Astrocyte (in vitro differentiated cells and primary cell): ENCODE data around the gene ZMIZ1. TPM values are rescaled to one million over a fixed set of nuclear protein-coding genes. Genes with fewer than 3 reads are reported as not detected.
A peak's percentile ranks its signal among the peaks of the same experiment; 100 is the strongest.

Experiments used
- DNase-seq: peaks from one replicate; pipeline ENCODE4 v3.0.0-alpha.2; 2010; ENCODE audit warnings: low read depth
- FAIRE-seq: peaks from 2 replicates; lab custom pipeline; 2011; peaks lifted over from hg19 to GRCh38; lab: Jason Lieb, UNC
- H2AFZ ChIP-seq: 2 replicates; pipeline ENCODE4 v1.6.0; 2012; ENCODE audit warnings: low read depth, low read length, inconsistent platforms
- H3K27ac ChIP-seq: 2 replicates; pipeline ENCODE4 v1.5.1; 2011; ENCODE audit warnings: low read depth, low read length, inconsistent platforms
- H3K27me3 ChIP-seq: 2 replicates; pipeline ENCODE4 v1.6.0; 2011; ENCODE audit warnings: low read length, inconsistent platforms; ENCODE audit not compliant: insufficient read depth
- H3K36me3 ChIP-seq: 2 replicates; pipeline ENCODE4 v1.5.1; 2011; ENCODE audit warnings: low read length, inconsistent platforms; ENCODE audit not compliant: insufficient read depth
- H3K4me1 ChIP-seq: 2 replicates; pipeline ENCODE4 v1.5.1; 2011; ENCODE audit warnings: low read length, inconsistent platforms; ENCODE audit not compliant: insufficient read depth
- H3K4me2 ChIP-seq: 2 replicates; pipeline ENCODE4 v1.6.0; 2012; ENCODE audit warnings: low read length, inconsistent platforms
- H3K4me3 ChIP-seq: 2 replicates; pipeline ENCODE4 v1.5.1; 2011; ENCODE audit warnings: low read depth, mild to moderate bottlenecking, low read length, inconsistent platforms; ENCODE audit not compliant: insufficient read depth
- H3K79me2 ChIP-seq: 2 replicates; pipeline ENCODE4 v1.6.0; 2012; ENCODE audit warnings: mild to moderate bottlenecking, low read length, inconsistent platforms; ENCODE audit not compliant: insufficient read depth
- H3K9ac ChIP-seq: 2 replicates; pipeline ENCODE4 v1.6.0; 2012; ENCODE audit warnings: mild to moderate bottlenecking, low read length, inconsistent platforms
- H3K9me3 ChIP-seq: 2 replicates; pipeline ENCODE4 v1.5.1; 2012; ENCODE audit warnings: low read depth, mild to moderate bottlenecking, low read length, inconsistent platforms; ENCODE audit not compliant: insufficient read depth
- H4K20me1 ChIP-seq: 2 replicates; pipeline ENCODE4 v1.6.0; 2012; ENCODE audit warnings: low read length, inconsistent platforms; ENCODE audit not compliant: insufficient read depth
- H3K27ac Mint-ChIP-seq: one replicate; pipeline ENCODE4 v1.8.0; 2021; ENCODE audit warnings: mild to moderate bottlenecking, mixed read lengths; ENCODE audit not compliant: unreplicated experiment
- H3K27me3 Mint-ChIP-seq: one replicate; pipeline ENCODE4 v1.8.0; 2021; ENCODE audit warnings: low read depth, mixed read lengths; ENCODE audit not compliant: unreplicated experiment
- H3K36me3 Mint-ChIP-seq: one replicate; pipeline ENCODE4 v1.8.0; 2021; ENCODE audit warnings: low read depth, mixed read lengths; ENCODE audit not compliant: unreplicated experiment
- H3K4me1 Mint-ChIP-seq: one replicate; pipeline ENCODE4 v1.8.0; 2021; ENCODE audit warnings: low read depth, mixed read lengths; ENCODE audit not compliant: unreplicated experiment
- H3K4me3 Mint-ChIP-seq: one replicate; pipeline ENCODE4 v1.8.0; 2021; ENCODE audit warnings: mild to moderate bottlenecking, moderate library complexity, mixed read lengths; ENCODE audit not compliant: unreplicated experiment
- H3K9me3 Mint-ChIP-seq: one replicate; pipeline ENCODE4 v1.8.0; 2021; ENCODE audit warnings: mild to moderate bottlenecking, mixed read lengths; ENCODE audit not compliant: unreplicated experiment
- CTCF ChIP-seq: IDR thresholded peaks from 2 replicates; pipeline ENCODE4 v1.5.1; 2011; ENCODE audit warnings: low read depth, mild to moderate bottlenecking, inconsistent platforms, low read length, moderate library complexity; ENCODE audit not compliant: insufficient read depth
- EZH2 ChIP-seq: IDR thresholded peaks from 2 replicates; pipeline ENCODE4 v1.6.1; 2012; ENCODE audit warnings: mild to moderate bottlenecking, low read length, inconsistent platforms; ENCODE audit not compliant: insufficient read depth
- total RNA-seq: library from RNA; stranded (reverse); gene quantifications from 2 replicates; pipeline ENCODE4 v1.2.1, GENCODE V29; 2021

ZMIZ1 gene
- total RNA-seq, 1 donor from 2014 or later = 45.5 TPM

GRCh38 chr10:79144351-79145173 lies 75.8 kb downstream of the ZMIZ1 start:
- Histone ChIP-seq H3K4me1 (peaks cover 79% of the 10 kb centered on the region), H3K36me3 (peaks cover 12% of the 10 kb centered on the region), H3K79me2 (peaks cover 92% of the 10 kb centered on the region), H3K9me3 (no peaks in the 10 kb centered on the region), H2AFZ (no peak overlapping the region), H3K4me3 (no peak overlapping the region), H3K9ac (peak overlapping the region; percentile 75), H3K4me2 (peak overlapping the region; percentile 76), H3K27ac (peak overlapping the region; percentile 70), H3K27me3 (no peaks in the 10 kb centered on the region), H4K20me1 (peaks cover 11% of the 10 kb centered on the region)
- FAIRE-seq = no peak
- peak overlapping the region; percentile 54 for H3K27ac Mint-ChIP-seq
- no peak overlapping the region for H3K4me3 Mint-ChIP-seq
- no peaks in the 10 kb centered on the region for H3K27me3 Mint-ChIP-seq
- DNase-seq = peak; percentile 83
- peaks cover 17% of the 10 kb centered on the region for H3K36me3 Mint-ChIP-seq
- peaks cover 38% of the 10 kb centered on the region for H3K4me1 Mint-ChIP-seq
- no peaks in the 10 kb centered on the region for H3K9me3 Mint-ChIP-seq
- TF ChIP-seq EZH2 = no peak
- TF ChIP-seq CTCF = no peak

- peak overlapping the region; percentile 70 for H3K27ac ChIP-seq
- no peak overlapping the region for H3K4me3 ChIP-seq
- H3K4me2 ChIP-seq = peak overlapping the region; percentile 76
- Mint-ChIP-seq H3K9me3 (no peaks in the 10 kb centered on the region), H3K4me1 (peaks cover 35% of the 10 kb centered on the region), H3K27me3 (no peaks in the 10 kb centered on the region), H3K4me3 (no peak overlapping the region), H3K36me3 (peaks cover 17% of the 10 kb centered on the region), H3K27ac (peak overlapping the region; percentile 54)
- no peak for TF ChIP-seq EZH2
- TF ChIP-seq CTCF = no peak
- no peaks in the 10 kb centered on the region for H3K9me3 ChIP-seq
- no peaks in the 10 kb centered on the region for H3K27me3 ChIP-seq
- H4K20me1 ChIP-seq = peaks cover 11% of the 10 kb centered on the region
- no peak overlapping the region for H2AFZ ChIP-seq
- FAIRE-seq = no peak
- H3K9ac ChIP-seq = peak overlapping the region; percentile 75
- no peak for DNase-seq
- H3K79me2 ChIP-seq = peaks cover 86% of the 10 kb centered on the region
- H3K36me3 ChIP-seq = peaks cover 9% of the 10 kb centered on the region
- peaks cover 79% of the 10 kb centered on the region for H3K4me1 ChIP-seq
Observed at GRCh38 chr10:79145174-79145483, 76.4 kb downstream of the ZMIZ1 start.
